Lung (tissue), 12 donors: ENCODE results near the gene RIC8A. TPM values are rescaled to one million over a fixed set of nuclear protein-coding genes. Genes with fewer than 3 reads are reported as not detected.

Source experiments
- ATAC-seq: fragments of 200-7000 bp; cut with Tn5 transposase; one replicate; pipeline ENCODE4 v1.9.1; 2020; ENCODE audit warnings: moderate number of reproducible peaks; ENCODE audit not compliant: insufficient read depth, low FRiP score
- DNase-seq, 3 donors: peaks; one replicate each; pipeline ENCODE4 v3.0.0-alpha.2; 2013 to 2017
- H3K27ac ChIP-seq, 2 donors: one replicate each; pipeline ENCODE4 v1.5.1; 2013; ENCODE audit warnings: mild to moderate bottlenecking in 2 of 2, moderate library complexity in 2 of 2, control low read depth in 1 of 2, inconsistent platforms in 1 of 2, low read depth in 1 of 2, low read length in 1 of 2
- H3K27me3 ChIP-seq, 3 donors: one replicate each; pipeline ENCODE4 v1.5.1; 2013; ENCODE audit warnings: low read length in 2 of 3; ENCODE audit not compliant: control insufficient read depth in 3 of 3, insufficient read depth in 3 of 3
- H3K36me3 ChIP-seq, 4 donors: one replicate each; pipeline ENCODE4 v1.5.1; 2013; ENCODE audit warnings: low read length in 4 of 4, mild to moderate bottlenecking in 1 of 4, moderate library complexity in 1 of 4; ENCODE audit not compliant: control insufficient read depth in 4 of 4, insufficient read depth in 4 of 4
- H3K4me1 ChIP-seq, 5 donors: one replicate each; pipeline ENCODE4 v1.5.1; 2013; ENCODE audit warnings: low read length in 5 of 5, mild to moderate bottlenecking in 2 of 5, moderate library complexity in 1 of 5; ENCODE audit not compliant: control insufficient read depth in 5 of 5, insufficient read depth in 5 of 5
- H3K4me3 ChIP-seq: one replicate; pipeline ENCODE4 v1.5.1; 2013; ENCODE audit warnings: mild to moderate bottlenecking, control low read depth, moderate library complexity
- H3K9ac ChIP-seq, 2 donors: one replicate each; pipeline ENCODE4 v1.5.1; 2013; ENCODE audit warnings: low read length in 2 of 2, control low read depth in 1 of 2; ENCODE audit not compliant: insufficient read depth in 1 of 2
- H3K9me3 ChIP-seq, 4 donors: one replicate each; pipeline ENCODE4 v1.5.1; 2013; ENCODE audit warnings: low read length in 3 of 4, mild to moderate bottlenecking in 1 of 4, moderate library complexity in 1 of 4; ENCODE audit not compliant: control insufficient read depth in 4 of 4, insufficient read depth in 3 of 4
- WGBS, 2 donors: extraction: QIAGEN DNeasy Blood & Tissue Kit; methylation state at CpG; one replicate each; pipeline ENCODE4 v1.1.7; 2013; 5-methylcytosine and 5-hydroxymethylcytosine counted together
- polyA plus RNA-seq, 2 donors: library from polyadenylated mRNA; stranded (reverse); fragments of 200-250 nt; gene quantifications; one replicate each; pipeline ENCODE4 v1.2.1, GENCODE V29; 2013
- total RNA-seq, 2 donors: library from RNA; depleted of rRNA in 1 of 2; stranded (reverse); fragments of >200 nt in 1 of 2; gene quantifications; one replicate each; pipeline ENCODE4 v1.2.1, GENCODE V29; 2014 to 2021
- TF ChIP-seq, protein P1 (sequence below): IDR thresholded peaks from 2 replicates; pipeline ENCODE4 v1.5.1; 2012; ENCODE audit warnings: mild to moderate bottlenecking; ENCODE audit errors: control extremely low read depth, extremely low read depth
- donor health status: control.
- donor health status: control.
- donor health status: Bipolar disorder and iron deficiency.
- donor health status: healthy.
- donor health status: DM: yes; HTN: yes; CAD: no.

RIC8A gene
- total and polyA plus RNA-seq, 4 donors: 52.1 to 122 (median 93.6) TPM

DNA sequence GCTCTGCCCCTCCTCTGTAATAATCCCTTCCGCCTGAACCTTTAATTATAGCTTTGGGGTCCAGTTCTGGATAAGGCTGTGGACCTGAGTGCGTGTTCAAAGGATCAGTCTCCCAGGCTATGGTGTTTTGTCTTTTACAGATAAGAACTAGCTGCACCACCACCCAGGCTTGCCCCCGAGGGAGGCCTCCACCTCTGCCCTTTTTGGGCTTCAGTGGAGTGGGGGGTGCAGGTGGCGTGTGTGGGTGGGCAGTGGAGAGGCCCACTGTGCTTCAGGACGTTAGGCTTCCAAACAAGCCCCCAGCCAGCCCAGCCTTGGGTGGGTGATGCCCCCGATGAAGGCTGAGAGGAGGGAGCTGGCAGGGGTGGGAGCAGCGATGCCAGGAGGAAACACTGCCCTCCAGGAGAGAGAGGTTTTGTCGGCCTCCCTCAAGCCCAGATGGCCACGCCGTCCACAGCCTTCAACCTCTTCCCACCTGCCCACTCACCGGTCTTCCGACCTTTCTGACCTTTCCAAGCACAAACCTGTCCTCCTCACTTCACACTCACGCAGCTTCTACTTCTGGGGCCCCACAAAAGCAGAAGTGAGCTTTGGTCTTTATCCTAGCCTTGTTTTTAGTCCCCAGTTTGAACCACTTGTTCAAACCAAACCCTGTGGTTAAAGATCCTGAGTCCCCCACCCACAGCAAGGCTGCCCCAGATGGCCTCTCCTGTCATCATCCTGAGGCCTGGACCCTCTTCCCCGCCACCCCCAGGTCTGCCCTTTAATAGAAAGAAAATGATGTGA is 49.6 kb downstream of the RIC8A start:
- ATAC-seq: no peak
- 74 to 78% methylated on average over 14 of the region's 14 CpGs for WGBS, 2 donors
- H3K9me3 ChIP-seq: peaks cover 0 to 3% (median 0%) of the 10 kb centered on the region in 4 donors
- no peak overlapping the region for H3K9ac ChIP-seq
- TF ChIP-seq, protein P1, sequence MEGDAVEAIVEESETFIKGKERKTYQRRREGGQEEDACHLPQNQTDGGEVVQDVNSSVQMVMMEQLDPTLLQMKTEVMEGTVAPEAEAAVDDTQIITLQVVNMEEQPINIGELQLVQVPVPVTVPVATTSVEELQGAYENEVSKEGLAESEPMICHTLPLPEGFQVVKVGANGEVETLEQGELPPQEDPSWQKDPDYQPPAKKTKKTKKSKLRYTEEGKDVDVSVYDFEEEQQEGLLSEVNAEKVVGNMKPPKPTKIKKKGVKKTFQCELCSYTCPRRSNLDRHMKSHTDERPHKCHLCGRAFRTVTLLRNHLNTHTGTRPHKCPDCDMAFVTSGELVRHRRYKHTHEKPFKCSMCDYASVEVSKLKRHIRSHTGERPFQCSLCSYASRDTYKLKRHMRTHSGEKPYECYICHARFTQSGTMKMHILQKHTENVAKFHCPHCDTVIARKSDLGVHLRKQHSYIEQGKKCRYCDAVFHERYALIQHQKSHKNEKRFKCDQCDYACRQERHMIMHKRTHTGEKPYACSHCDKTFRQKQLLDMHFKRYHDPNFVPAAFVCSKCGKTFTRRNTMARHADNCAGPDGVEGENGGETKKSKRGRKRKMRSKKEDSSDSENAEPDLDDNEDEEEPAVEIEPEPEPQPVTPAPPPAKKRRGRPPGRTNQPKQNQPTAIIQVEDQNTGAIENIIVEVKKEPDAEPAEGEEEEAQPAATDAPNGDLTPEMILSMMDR: no peak
- H3K27ac ChIP-seq: no peak overlapping the region
- H3K27me3 ChIP-seq: no peaks in the 10 kb centered on the region
- H3K4me3 ChIP-seq: no peak overlapping the region
- H3K4me1 ChIP-seq: peaks cover 0 to 9% (median 4%) of the 10 kb centered on the region in 5 donors
- peaks cover 0 to 17% (median 5%) of the 10 kb centered on the region in 4 donors for H3K36me3 ChIP-seq
- no peak for DNase-seq

DNA sequence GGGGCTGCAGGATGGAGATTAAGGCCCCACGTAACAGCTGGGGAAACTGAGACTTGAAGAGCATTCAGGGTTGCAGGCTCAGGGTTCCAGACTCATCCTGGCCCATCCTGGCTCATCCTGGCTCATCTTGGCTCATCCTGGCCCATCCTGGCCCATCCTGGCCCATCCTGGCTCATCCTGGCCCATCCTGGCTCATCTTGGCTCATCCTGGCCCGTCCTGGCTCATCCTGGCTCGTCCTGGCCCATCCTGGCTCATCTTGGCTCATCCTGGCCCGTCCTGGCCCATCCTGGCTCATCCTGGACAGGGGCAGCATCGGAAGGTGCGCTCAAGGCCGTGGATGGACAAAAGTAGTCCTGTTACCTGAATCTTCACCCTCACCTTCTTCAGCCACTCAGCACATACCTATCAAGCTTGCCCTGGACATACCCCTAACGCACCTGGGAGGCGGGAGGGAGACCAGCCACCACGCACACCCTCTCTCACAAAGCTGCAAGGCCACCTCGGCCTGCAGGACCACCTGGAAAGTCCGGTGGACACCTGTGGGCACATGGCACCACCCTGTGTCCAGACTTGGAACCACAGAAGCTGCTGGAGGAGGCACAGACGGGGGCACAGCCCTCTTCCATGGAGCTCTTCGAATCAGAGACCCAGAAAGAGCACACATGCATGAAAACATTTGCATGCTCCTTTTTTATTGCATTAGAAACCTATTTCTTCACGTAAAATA is 50.4 kb downstream of the RIC8A start:
- peaks cover 0 to 3% (median 0%) of the 10 kb centered on the region in 4 donors for H3K9me3 ChIP-seq
- ATAC-seq (no peak), DNase-seq (no peak)
- peaks cover 0 to 9% (median 4%) of the 10 kb centered on the region in 5 donors for H3K4me1 ChIP-seq
- TF ChIP-seq, protein P1: no peak
- no peak overlapping the region for H3K27ac ChIP-seq
- H3K9ac ChIP-seq: no peak overlapping the region
- peaks cover 0 to 9% (median 2%) of the 10 kb centered on the region in 4 donors for H3K36me3 ChIP-seq
- H3K27me3 ChIP-seq: no peaks in the 10 kb centered on the region
- WGBS, 2 donors: 81 to 90% methylated on average over 15 of the region's 15 CpGs
- no peak overlapping the region for H3K4me3 ChIP-seq

DNA sequence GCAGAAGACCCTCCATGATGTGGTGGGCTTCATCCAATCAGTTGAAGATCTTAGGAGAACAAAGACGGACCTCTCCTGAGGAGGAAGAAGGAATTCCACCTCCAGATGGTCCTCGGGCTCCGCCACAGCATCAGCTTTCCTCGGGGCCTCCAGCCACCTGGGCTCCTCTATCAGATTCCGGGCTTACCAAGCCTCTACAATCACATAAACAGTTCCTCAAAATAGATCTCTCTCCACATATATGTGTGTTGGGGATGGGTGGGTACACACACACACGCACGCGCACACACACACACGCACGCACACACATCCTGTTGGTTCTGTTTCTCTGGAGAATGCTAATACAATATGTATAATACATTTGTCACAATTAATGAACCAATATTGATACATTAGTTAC is 51.9 kb downstream of the RIC8A start:
- TF ChIP-seq, protein P1: no peak
- Histone ChIP-seq H3K36me3 (no peaks in the 10 kb centered on the region), H3K27ac (no peak overlapping the region), H3K4me1 (peaks cover 0 to 4% (median 4%) of the 10 kb centered on the region in 5 donors), H3K9me3 (peaks cover 0 to 3% (median 0%) of the 10 kb centered on the region in 4 donors), H3K4me3 (no peak overlapping the region), H3K27me3 (no peaks in the 10 kb centered on the region), H3K9ac (no peak overlapping the region)
- 41 to 61% methylated on average over 10 of the region's 10 CpGs for WGBS, 2 donors
- DNase-seq (no peak), ATAC-seq (no peak)
